Stimulated activated CD8-positive, alpha-beta memory T cell treated with anti-CD3 and anti-CD28 coated beads, Interleukin-7, amount 100 ng/mL, for 48 hours (primary cell): ENCODE results near the gene MTM1.
A peak's percentile ranks its signal among the peaks of the same experiment; 100 is the strongest.

ENCODE experiments used
- DNase-seq, 2 donors: peaks; one replicate each; pipeline ENCODE4 v3.0.0-alpha.2; 2020; ENCODE audit warnings: low read depth in 1 of 2; ENCODE audit errors: extremely low read depth in 1 of 2

Gene MTM1

GRCh38 chrX:150651906-150652305, 83.5 kb downstream of the MTM1 start:
- no peak for DNase-seq

GRCh38 chrX:150655788-150656187, 87.4 kb downstream of the MTM1 start:
- no peak for DNase-seq

GRCh38 chrX:150663073-150663472, 94.7 kb downstream of the MTM1 start:
- DNase-seq: no peak

DNA sequence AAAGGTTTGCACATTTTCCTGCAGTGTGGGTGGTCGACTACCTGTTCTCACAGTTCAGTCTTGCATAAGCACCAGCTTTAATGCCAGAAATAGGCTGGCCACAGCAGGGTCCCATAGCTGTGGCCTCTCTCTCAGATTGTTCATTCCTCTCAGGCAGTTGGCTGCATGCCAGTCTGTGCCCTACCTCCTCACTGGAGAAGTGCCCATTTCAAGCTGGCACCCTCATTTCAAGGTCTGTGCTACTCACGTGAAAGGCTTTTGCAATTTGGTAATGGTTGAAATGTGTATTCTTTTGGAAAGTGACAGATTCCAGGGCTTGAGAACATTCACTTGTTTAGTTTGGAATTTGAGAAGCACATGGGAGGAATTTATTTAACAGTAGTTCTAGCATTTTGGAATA, 95.9 kb downstream of the MTM1 start:
- no peak for DNase-seq

DNA sequence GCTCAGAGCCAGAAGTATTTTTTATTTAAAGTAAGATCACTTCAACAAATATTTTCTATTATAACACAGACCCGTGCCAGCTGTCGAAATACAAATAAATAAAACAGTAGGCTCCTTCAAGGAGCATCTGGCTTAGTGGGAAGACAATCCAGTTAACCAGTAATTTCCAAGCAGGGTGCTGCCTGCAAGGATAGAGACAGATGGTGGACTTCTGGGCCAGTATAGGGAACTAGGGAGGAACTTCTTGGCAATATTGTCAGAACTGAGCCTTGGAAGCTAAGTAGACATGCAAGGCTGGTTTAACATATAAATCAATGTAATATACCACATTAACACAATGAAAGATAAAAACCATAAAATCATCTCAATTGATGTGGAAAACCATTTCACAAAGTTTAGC, 107.8 kb downstream of the MTM1 start:
- no peak for DNase-seq

DNA sequence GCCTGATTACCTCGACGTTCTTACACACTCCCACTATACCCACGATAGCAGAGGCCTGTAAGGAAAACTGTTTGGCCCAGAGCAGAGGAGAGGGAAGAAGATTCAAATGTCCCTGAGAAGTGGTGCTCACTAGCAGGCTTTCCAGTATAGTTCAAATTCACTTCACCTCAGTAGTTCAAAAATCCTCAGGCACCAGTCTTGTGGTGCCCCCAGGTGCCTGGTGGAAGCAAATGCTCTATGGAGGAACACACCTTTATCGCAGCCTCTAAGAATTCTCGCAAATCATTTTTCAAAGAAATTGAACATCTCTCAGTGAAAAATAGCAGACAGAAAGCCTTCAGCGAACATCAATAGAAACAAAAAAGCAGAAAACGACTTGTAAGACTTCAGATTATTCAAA, 112.6 kb downstream of the MTM1 start:
- DNase-seq: no peak

GRCh38 chrX:150683112-150683511, 114.7 kb downstream of the MTM1 start:
- no peak for DNase-seq

- no peak for DNase-seq
Observed at GRCh38 chrX:150683536-150684146, 115.2 kb downstream of the MTM1 start.

- no peak for DNase-seq
Observed at GRCh38 chrX:150688911-150689451, 120.6 kb downstream of the MTM1 start.

DNA sequence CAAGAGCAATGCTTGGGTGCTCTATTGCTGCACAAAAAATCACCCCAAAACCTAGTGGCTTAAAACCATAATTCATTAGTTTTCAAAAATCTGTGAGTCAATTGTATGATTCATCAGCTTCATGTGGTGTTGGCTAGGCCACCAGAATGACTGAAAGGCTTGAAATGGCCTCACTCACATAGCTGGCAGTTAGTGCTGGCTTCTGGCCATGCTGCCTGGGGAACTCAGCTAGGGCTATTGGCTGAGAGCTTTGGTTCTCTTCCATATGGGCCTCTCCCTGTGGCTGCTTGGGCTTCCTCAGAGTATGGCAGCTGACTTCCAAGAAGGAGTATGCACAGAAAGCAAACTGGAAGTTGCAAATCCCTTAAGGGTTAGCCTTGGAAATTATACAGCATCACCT, 121.7 kb downstream of the MTM1 start:
- no peak for DNase-seq

DNA sequence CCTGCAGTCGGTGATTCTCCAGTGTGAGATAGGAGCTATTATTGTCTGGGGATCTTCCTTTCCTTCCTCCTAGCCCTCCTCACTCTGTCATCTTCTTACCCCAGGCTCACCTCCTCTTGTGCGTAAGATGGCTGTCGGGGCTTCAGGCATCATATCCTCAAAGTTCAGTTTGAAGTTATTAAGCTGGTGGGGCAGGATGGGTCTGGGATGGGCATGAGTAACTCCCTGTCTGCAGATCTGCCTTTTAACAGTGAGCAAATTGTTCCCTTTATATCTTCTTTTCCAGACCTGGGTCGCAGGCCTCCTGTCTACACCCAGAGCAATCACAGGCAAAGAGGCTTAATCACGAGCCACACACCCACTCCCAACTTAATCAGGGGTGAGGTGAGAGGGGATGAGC, 123.9 kb downstream of the MTM1 start:
- DNase-seq: no peak

GRCh38 chrX:150692831-150693724, 124.7 kb downstream of the MTM1 start, which contains the start of gene MTMR1:
Gene MTMR1, plus strand, starts transcription at chrX:150693396. Its CDS starts 135 bp downstream, at chrX:150693531.
- DNase-seq: no peak

DNA sequence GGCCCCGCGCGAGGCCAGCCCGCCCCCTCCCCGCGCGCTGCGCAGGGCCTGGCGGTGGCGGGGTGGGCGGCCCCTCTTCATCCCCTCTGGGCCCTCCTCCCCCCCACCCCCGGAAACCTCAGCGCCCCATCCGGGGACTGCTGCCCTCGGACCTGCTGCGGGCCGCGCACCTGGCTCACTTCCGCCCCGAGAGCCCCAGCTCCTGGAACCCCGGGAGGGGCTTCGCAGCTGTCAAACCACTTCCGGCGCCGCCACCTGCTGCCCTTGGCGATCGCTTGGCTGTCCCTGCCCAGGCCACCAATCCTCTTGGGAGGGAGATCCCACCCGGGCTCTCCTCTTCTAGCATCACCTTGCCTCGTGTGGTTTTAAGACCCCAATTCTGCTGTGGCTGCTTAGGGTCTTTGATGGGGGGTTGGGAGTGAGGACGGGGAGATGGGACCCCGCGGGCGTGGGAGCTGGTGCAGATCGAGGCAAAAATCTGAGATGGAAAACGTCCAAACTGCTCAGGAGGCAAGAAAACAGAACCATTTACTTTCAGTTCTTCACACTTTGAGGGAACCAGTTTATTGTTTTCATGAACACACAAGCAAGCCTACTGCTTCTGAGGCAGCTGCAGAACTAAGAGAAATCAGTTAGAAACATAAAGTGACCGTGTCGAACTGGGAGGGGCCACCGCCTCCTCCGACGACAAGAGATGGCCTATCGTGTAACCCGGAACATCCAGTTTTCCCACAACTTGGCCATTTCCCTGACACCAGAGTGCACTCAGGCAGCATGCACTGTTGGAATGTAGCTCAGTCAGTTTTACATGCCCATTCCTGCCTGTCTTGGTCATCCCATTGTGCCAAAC, 125.5 kb downstream of the MTM1 start:
- peak; percentile 62 to 68 for DNase-seq

DNA sequence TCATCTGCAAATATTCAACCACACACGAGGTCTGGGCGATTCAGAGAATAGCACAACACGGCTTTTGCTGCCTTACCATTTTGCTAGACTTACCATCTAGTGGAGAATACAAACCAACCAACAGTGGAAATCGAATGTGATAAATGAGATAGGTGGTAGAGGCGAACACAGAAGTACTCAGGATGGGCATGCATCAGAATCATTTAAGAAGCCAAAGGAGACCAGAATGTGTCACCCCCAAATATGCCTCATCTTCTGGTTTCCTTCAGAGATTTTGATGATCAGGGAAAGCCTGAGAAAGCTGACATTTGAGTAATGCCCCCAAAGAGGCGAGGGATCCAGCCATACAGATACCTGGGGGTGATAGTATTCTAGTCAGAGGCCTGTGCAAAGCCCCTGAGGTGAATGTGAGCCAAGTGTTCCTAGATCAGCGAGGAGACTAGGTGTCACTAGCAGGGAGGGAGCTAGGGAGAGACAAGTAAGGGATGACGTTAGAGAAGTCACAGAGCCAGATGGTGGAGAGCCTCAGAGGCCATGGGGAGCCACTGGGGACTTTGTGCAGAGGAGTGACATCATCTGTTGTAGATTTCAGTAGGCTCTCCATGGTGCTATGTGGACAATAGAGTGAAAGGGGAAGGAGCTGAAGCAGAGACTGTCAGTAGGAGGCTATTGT, 126.5 kb downstream of the MTM1 start:
- peak in 1 of 2 donors; percentile 50 for DNase-seq

GRCh38 chrX:150696331-150696730, 127.9 kb downstream of the MTM1 start:
- DNase-seq: no peak

GRCh38 chrX:150696866-150697265, 128.4 kb downstream of the MTM1 start:
- DNase-seq: no peak

DNA sequence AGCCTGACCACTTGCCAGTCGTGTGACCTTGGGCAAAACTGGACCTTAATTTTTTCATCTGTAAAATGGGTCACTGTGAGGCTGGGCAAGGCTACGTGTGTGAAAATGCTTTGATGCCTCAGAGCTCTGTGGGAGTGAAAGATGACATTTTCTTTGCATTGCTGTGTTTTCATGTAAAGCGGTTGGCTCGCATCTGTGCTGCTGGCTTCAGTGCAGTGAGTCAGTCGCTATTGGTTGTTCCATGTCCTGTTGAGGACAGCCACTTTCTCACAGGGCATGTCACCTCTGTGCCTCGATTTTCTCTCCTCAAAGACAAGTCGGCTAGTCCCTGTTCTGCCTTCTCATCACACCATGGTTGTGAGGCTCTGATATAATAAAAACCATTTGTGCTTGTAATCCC, 129.2 kb downstream of the MTM1 start:
- DNase-seq: no peak

GRCh38 chrX:150698981-150699380, 130.6 kb downstream of the MTM1 start:
- no peak for DNase-seq

GRCh38 chrX:150700107-150700506, 131.7 kb downstream of the MTM1 start:
- DNase-seq: no peak

- no peak for DNase-seq
Observed at GRCh38 chrX:150701377-150701776, 133.0 kb downstream of the MTM1 start.
